Putamen (tissue), 1 donor: ENCODE measurements around the gene WRAP73.
"Not testable (repeated sequence)": the region's sequence is repeated elsewhere in the genome, so short reads cannot be mapped to it uniquely, and the experiment has no call there.

Experiments used
- DNase-seq: peaks from one replicate; pipeline ENCODE4 v3.0.0-alpha.2; 2016; ENCODE audit warnings: low spot score

The WRAP73 gene

GRCh38 chr1:3630161-3630611 lies 19.7 kb downstream of the WRAP73 start:
- DNase-seq = no peak

- DNase-seq = no peak
These were observed 20.2 kb downstream of the WRAP73 start for GRCh38 chr1:3629561-3630160.

- no peak for DNase-seq
These were observed 21.5 kb downstream of the WRAP73 start for GRCh38 chr1:3628445-3628844.

DNA sequence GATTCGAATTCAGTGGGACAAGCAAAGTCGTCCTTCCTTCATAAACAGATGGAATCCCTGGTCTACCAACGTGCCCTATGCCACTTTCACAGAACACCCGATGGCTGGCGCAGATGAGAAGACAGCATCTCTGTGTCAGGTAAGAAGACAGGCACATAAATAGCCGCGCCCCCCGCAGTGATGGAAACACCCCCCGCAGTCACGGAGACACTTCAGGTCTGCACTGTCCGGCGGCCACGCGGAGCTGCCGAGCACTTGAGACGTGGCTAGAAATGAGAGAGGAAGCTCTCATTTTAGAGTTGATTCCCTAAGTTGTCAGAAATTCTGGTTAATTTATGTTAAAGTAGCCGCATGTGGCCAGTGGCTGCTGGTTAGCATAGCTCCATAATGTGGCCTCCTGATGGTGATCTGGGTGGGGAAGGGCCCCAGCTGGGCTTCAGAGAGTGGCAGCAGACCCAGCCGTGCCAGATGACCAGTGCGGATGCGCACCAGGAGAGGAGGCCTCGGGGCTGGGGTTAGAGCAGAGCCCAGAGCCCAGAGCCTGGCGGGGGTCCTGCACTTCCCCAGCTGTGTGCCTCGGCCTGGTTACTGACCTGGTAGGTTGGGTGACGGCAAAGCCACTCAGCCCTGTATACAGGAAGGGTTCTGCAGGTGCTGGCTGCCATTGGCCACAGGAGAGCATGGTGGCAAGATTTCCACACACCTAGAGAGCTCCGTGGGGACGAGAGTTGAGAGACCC lies 22.2 kb downstream of the WRAP73 start:
- no peak for DNase-seq

DNA sequence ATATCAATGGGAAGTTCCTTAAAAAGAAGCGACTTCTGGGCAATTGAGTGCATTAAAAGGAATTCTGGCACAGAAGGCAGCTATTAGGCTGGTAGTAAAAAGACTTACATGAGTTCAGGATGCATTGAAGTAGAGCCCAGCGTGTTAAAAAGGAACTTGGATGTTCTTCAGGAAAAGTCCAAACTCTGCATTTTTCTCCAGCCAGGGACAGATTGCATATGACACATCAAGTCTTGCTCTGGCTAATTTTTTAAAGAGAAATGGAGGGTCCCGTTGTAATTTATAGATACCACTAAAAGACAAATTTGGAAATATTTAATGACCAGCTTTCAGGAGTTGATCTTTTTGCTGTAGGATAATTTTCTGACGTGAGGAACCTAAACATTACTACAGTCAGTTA lies 23.9 kb downstream of the WRAP73 start:
- no peak for DNase-seq

GRCh38 chr1:3625151-3625907 lies 24.6 kb downstream of the WRAP73 start:
- DNase-seq = no peak

- peak; percentile 97 for DNase-seq
These were observed 25.4 kb downstream of the WRAP73 start, which contains the start of gene TPRG1L for GRCh38 chr1:3624200-3625136. TSS of gene TPRG1L (plus strand) at chr1:3625015. CDS start at chr1:3625073, 58 bp downstream.

DNA sequence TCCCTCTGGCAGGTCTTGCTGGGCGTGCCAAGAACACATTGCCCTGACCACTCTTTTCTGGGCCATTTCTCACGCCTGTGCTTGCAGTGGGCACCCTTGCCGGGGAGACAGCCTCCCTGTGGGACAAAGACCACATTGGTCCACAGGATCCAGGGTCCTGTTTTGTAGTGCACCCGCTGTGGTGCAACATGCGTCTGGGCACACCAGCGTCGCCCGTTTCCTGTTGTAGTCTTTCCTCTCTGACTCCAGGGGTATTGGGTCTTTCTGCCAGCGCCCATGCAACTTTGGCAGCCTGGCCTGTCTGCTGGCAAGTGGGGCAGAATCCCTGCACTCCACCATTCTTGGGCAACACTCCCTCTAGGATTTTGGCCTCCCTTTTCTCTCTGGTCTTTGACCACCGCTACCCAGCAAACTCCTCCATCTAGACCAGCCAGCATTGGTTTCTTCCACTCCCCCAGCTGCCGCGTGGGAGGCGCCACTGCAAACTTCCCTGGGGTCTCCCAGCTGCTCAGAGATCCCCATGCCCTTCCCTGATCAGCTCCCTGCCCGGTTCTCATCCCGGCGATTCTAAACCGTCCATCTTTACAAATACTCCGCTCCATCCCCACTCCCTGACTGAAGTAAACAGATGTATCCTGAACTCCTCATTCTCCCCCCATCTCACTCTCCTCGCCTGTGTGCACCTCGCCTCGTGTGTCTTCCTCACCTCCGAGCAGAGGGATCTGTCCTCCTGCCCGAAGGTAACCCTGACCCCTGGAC lies 26.3 kb downstream of the WRAP73 start:
- no peak for DNase-seq

- not testable (repeated sequence) for DNase-seq
These were observed 27.8 kb downstream of the WRAP73 start for GRCh38 chr1:3622102-3622501.

GRCh38 chr1:3621151-3621671 lies 28.7 kb downstream of the WRAP73 start:
- not testable (repeated sequence) for DNase-seq

GRCh38 chr1:3620708-3621107 lies 29.2 kb downstream of the WRAP73 start:
- no peak for DNase-seq

- peak; percentile 74 for DNase-seq
These were observed 30.8 kb downstream of the WRAP73 start for GRCh38 chr1:3618881-3619671.

DNA sequence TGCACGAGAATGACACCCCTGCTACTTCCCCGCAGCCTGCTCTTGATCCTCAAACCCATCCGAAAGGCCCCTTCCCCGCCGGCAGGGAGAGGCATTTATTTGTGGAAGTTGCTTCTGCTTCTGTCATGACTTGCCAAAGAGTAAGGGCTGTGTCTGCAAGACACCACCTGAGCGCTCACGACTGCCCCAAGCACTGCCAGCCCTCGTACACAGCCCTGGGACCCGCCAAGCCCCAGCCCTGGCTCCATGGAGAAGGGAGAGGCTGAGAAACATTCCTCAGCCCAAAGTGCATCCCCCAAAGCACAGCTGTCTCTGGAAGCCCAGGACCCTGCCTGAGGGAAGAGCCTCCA lies 31.4 kb downstream of the WRAP73 start:
- DNase-seq = no peak

DNA sequence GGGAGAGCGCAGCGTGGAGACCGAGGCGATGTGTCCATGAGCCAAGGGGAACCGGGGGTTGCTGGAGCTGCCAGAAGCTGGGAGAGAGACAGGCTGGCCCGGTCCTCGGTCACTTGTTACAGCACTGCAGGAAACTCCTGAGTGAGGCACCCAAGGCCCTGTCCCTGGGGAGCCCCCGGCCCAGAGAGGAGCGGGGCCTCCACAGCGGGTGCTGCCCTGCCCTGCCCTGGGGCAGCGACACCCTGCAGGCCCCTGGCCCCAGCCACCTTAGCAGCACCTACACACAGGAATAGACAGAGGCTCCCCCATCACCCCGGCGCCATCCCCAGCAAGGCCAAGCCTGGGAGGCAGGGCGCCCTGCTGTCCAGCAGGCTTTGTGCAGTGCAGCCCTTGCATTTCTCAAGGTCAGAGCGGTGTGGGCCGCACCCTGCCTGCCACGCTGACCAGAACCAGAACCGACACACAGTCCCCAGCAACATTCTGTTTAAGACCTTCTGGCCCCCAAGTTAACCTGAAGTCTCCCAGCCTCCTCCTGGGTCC lies 32.0 kb downstream of the WRAP73 start:
- DNase-seq = no peak

DNA sequence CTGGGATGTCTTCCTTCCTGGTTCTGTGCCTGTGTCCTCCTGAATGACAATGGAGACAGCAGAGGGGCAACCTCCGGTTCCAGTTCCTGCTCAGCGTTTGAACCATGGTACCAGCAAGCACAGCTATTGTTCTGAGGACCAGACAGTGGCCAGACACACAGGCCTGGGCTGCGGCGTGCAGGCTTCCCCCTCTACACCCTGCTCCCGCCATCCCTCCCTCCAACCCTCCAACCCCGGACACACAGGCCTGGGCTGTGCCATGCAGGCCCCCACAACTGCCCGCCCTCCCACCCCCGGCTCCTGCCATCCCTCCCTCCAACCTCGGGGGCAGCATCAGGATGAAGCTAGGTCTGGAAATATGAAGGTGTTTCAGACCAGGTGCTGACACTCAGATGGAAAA lies 33.0 kb downstream of the WRAP73 start:
- no peak for DNase-seq

DNA sequence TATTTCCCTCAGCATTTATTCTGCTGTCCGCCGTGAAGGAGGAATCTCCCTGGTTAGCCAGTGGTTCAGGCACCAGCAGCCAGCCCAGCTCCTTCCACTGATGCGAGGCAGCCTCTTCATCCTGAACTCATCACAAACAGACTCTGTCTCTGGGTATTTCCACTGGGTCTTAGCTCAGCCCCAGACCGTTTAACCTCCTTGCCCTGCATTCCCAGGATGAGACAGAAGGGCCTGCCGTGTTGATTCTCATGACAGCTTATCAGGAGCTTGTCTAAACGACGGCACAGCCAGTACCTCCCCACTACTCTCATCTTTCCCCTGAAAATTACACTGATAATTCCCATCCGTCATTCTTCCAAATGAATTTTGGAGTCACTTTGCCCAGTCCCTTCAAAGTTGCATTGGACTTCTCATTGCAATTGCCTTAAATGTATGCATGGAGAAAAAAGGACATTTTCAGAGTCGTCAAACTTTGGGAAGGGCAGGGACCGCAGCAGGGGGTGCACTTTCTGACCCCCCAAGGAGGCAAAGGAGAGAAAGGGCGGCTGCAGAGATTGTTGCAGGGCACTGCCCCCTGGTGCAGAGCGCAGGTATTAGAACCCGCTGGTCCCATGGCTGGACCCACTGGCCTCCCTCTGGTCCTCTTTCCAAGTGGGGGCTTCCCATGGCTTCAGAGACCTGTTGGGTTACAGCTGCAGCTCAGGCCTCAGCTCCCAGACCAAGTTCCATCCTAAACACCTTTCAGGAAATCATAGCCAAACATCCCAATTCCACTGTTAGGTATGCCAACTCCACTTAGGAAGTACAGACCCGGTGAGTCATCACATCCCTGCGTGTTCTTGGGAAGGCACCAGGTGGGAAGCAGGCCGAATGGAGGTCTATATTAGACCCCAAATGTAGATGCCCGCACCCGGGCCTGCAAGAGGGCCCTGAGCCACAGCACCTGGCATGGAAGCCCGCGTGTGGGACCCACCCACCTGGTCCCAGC lies 34.9 kb downstream of the WRAP73 start:
- DNase-seq = no peak

- DNase-seq = no peak
These were observed 37.8 kb downstream of the WRAP73 start for GRCh38 chr1:3612123-3612522.
